ENCODE measurements around the gene VMP1. TPM values are rescaled to one million over a fixed set of nuclear protein-coding genes. Genes with fewer than 3 reads are reported as not detected.

VMP1 gene
- total RNA-seq, 2 experiments from 2014 or later: 73.6 to 81.1 TPM

DNA sequence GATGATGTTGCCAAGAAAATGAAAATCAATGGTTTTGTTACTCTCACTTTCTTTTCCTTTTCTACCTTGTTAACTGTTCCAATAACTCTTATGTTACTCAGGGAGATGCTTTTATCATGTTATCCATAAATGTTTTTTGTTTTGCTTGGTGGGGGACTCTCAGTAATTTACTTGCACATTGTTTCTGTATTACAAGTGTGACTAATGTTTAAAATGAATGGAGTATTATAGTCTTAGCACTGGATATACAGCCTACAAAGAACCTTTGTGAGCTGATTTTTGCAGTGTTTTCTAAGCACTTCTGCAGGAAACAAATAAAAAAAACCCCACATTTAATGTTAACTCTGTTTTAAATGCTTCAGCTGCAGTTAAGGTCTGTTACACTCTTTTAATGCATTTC lies 12.1 kb downstream of the VMP1 start:
- Mint-ChIP-seq H3K9me3 (no peaks in the 10 kb centered on the region), H3K4me3 (no peak overlapping the region), H3K36me3 (ENCODE audit: low read depth) (peaks cover 16% of the 10 kb centered on the region), H3K27me3 (no peaks in the 10 kb centered on the region), H3K4me1 (ENCODE audit: low read depth) (peaks cover 45% of the 10 kb centered on the region), H3K27ac (no peak overlapping the region)
- no peak for DNase-seq
- CTCF ChIA-PET: no interaction called here
- Histone ChIP-seq H3K4me1 (ENCODE audit: insufficient read depth, low read length) (peaks cover 3% of the 10 kb centered on the region), H3K27me3 (ENCODE audit: control insufficient read depth in 1 of 2, insufficient read depth in 2 of 2, low read length in 2 of 2) (no peaks in the 10 kb centered on the region), H3K4me3 (ENCODE audit: low read length) (no peak overlapping the region), H3K36me3 (ENCODE audit: insufficient read depth, low read length) (no peaks in the 10 kb centered on the region), H3K27ac (ENCODE audit: low read depth in 1 of 2, low read length in 2 of 2) (no peak overlapping the region), H3K9me3 (ENCODE audit: control insufficient read depth in 1 of 2, insufficient read depth in 1 of 2, low read length in 2 of 2) (no peaks in the 10 kb centered on the region)
- intact Hi-C loops (cut with DNase I, micrococcal nuclease): no loop called here
- TF ChIP-seq CTCF (IDR thresholded peaks at IDR 0.05): no peak
- ATAC-seq (ENCODE audit: poor library complexity): no peak
- POLR2A ChIA-PET: no interaction called here

GRCh38 chr17:59722623-59723022 lies 15.2 kb downstream of the VMP1 start:
- intact Hi-C loops (cut with DNase I, micrococcal nuclease): no loop called here
- no peaks in the 10 kb centered on the region for H3K9me3 Mint-ChIP-seq
- H3K4me3 Mint-ChIP-seq: no peak overlapping the region
- Histone ChIP-seq H3K36me3 (ENCODE audit: insufficient read depth, low read length) (no peaks in the 10 kb centered on the region), H3K27ac (ENCODE audit: low read depth in 1 of 2, low read length in 2 of 2) (no peak overlapping the region), H3K4me3 (ENCODE audit: low read length) (no peak overlapping the region), H3K4me1 (ENCODE audit: insufficient read depth, low read length) (peaks cover 3% of the 10 kb centered on the region), H3K27me3 (ENCODE audit: control insufficient read depth in 1 of 2, insufficient read depth in 2 of 2, low read length in 2 of 2) (no peaks in the 10 kb centered on the region), H3K9me3 (ENCODE audit: control insufficient read depth in 1 of 2, insufficient read depth in 1 of 2, low read length in 2 of 2) (no peaks in the 10 kb centered on the region)
- DNase-seq: no peak
- no peak overlapping the region for H3K27ac Mint-ChIP-seq
- H3K27me3 Mint-ChIP-seq: no peaks in the 10 kb centered on the region
- ChIA-PET POLR2A (no interaction called here), CTCF (no interaction called here)
- TF ChIP-seq CTCF (IDR thresholded peaks at IDR 0.05): no peak
- H3K4me1 Mint-ChIP-seq (ENCODE audit: low read depth): peaks cover 36% of the 10 kb centered on the region
- H3K36me3 Mint-ChIP-seq (ENCODE audit: low read depth): peaks cover 7% of the 10 kb centered on the region
- no peak for ATAC-seq (ENCODE audit: poor library complexity)

- Mint-ChIP-seq H3K36me3 (ENCODE audit: low read depth) (peaks cover 7% of the 10 kb centered on the region), H3K4me1 (ENCODE audit: low read depth) (peaks cover 40% of the 10 kb centered on the region), H3K27me3 (no peaks in the 10 kb centered on the region), H3K27ac (no peak overlapping the region), H3K9me3 (no peaks in the 10 kb centered on the region), H3K4me3 (no peak overlapping the region)
- ATAC-seq (ENCODE audit: poor library complexity): no peak
- no peak for DNase-seq
- H3K4me3 ChIP-seq (ENCODE audit: low read length): no peak overlapping the region
- POLR2A ChIA-PET: no interaction called here
- no peak for TF ChIP-seq CTCF (IDR thresholded peaks at IDR 0.05)
- CTCF ChIA-PET: no interaction called here
- intact Hi-C loops (cut with DNase I, micrococcal nuclease): no loop called here
- no peaks in the 10 kb centered on the region for H3K9me3 ChIP-seq (ENCODE audit: control insufficient read depth in 1 of 2, insufficient read depth in 1 of 2, low read length in 2 of 2)
- H3K27me3 ChIP-seq (ENCODE audit: control insufficient read depth in 1 of 2, insufficient read depth in 2 of 2, low read length in 2 of 2): no peaks in the 10 kb centered on the region
- no peak overlapping the region for H3K27ac ChIP-seq (ENCODE audit: low read depth in 1 of 2, low read length in 2 of 2)
- peaks cover 3% of the 10 kb centered on the region for H3K4me1 ChIP-seq (ENCODE audit: insufficient read depth, low read length)
- H3K36me3 ChIP-seq (ENCODE audit: insufficient read depth, low read length): no peaks in the 10 kb centered on the region
Measured at GRCh38 chr17:59723041-59723440, 15.6 kb downstream of the VMP1 start.
